DOHH2 (cell line): ENCODE data around the gene ADAMTS9.

ENCODE experiments used
- H3F3A ChIP-seq: fragments of 200-600 bp; sonication (generic), shearing (Covaris generic); 2 replicates; pipeline ENCODE4 v1.6.0; 2016; ENCODE audit warnings: antibody characterized with exemption, mild to moderate bottlenecking; ENCODE audit not compliant: control insufficient read depth, insufficient read depth
- H3K27ac ChIP-seq: fragments of 200-600 bp; sonication (generic); 2 replicates; pipeline ENCODE4 v1.5.1; 2014; ENCODE audit warnings: low read depth, mild to moderate bottlenecking, low read length, moderate library complexity
- H3K27me3 ChIP-seq: fragments of 200-600 bp; sonication (generic); 2 replicates; pipeline ENCODE4 v1.6.1; 2014; ENCODE audit warnings: mild to moderate bottlenecking, low read length, mixed read lengths; ENCODE audit not compliant: control insufficient read depth
- H3K36me3 ChIP-seq: fragments of 200-600 bp; sonication (generic); 2 replicates; pipeline ENCODE4 v1.6.1; 2014; ENCODE audit warnings: mild to moderate bottlenecking, low read length, moderate library complexity, mixed read lengths; ENCODE audit not compliant: control insufficient read depth
- H3K4me1 ChIP-seq: fragments of 200-600 bp; sonication (generic); 2 replicates; pipeline ENCODE4 v1.6.1; 2014; ENCODE audit warnings: mild to moderate bottlenecking, low read length, mixed read lengths; ENCODE audit not compliant: control insufficient read depth
- H3K4me2 ChIP-seq: fragments of 200-600 bp; sonication (generic); 2 replicates; pipeline ENCODE4 v1.6.0; 2014; ENCODE audit warnings: mild to moderate bottlenecking, low read length, moderate library complexity
- H3K4me3 ChIP-seq: fragments of 200-600 bp; sonication (generic); 2 replicates; pipeline ENCODE4 v1.5.1; 2014; ENCODE audit warnings: mild to moderate bottlenecking, low read length, mixed read lengths
- H3K79me2 ChIP-seq: fragments of 200-600 bp; sonication (generic); 2 replicates; pipeline ENCODE4 v1.6.1; 2014; ENCODE audit warnings: mild to moderate bottlenecking, low read length, mixed read lengths; ENCODE audit not compliant: control insufficient read depth
- H3K9me2 ChIP-seq: fragments of 200-600 bp; sonication (generic); replicated peaks from 2 replicates; pipeline ENCODE4 v1.6.1; 2014; ENCODE audit warnings: mild to moderate bottlenecking, low read length, mixed read lengths; ENCODE audit not compliant: control insufficient read depth
- H3K9me3 ChIP-seq: fragments of 200-600 bp; sonication (generic); 2 replicates; pipeline ENCODE4 v1.6.1; 2014; ENCODE audit warnings: antibody characterized with exemption, low read length, mixed read lengths; ENCODE audit not compliant: control insufficient read depth, insufficient read depth
- H4K20me1 ChIP-seq: fragments of 200-600 bp; sonication (generic); 2 replicates; pipeline ENCODE4 v1.6.0; 2014; ENCODE audit warnings: low read depth, mild to moderate bottlenecking, antibody characterized with exemption, low read length, moderate library complexity; ENCODE audit not compliant: control insufficient read depth, insufficient read depth
- CTCF ChIP-seq: fragments of 200-600 bp; sonication (generic); IDR thresholded peaks from one replicate; pipeline ENCODE4 v1.5.1; 2014; ENCODE audit warnings: antibody characterized with exemption, mild to moderate bottlenecking, low read depth, low read length; ENCODE audit not compliant: poor library complexity, severe bottlenecking
- EZH2phosphoT487 ChIP-seq: fragments of 200-600 bp; sonication (generic); IDR thresholded peaks from 2 replicates; pipeline ENCODE4 v1.6.1; 2017; ENCODE audit warnings: borderline replicate concordance, mild to moderate bottlenecking, antibody characterized with exemption, low read length, moderate library complexity, mixed read lengths

The ADAMTS9 gene

GRCh38 chr3:64716110-64716710 is 28.4 kb upstream of the ADAMTS9 start:
- H3K27ac ChIP-seq = no peak overlapping the region
- H3K9me3 ChIP-seq = no peaks in the 10 kb centered on the region
- H3K36me3 ChIP-seq = no peaks in the 10 kb centered on the region
- H3K9me2 ChIP-seq = no peaks in the 10 kb centered on the region
- H3K4me2 ChIP-seq = no peak overlapping the region
- no peaks in the 10 kb centered on the region for H3K27me3 ChIP-seq
- H3K79me2 ChIP-seq = no peaks in the 10 kb centered on the region
- no peaks in the 10 kb centered on the region for H4K20me1 ChIP-seq
- no peaks in the 10 kb centered on the region for H3K4me1 ChIP-seq
- TF ChIP-seq EZH2phosphoT487 (no peak), CTCF (no peak)
- H3F3A ChIP-seq = no peaks in the 10 kb centered on the region
- H3K4me3 ChIP-seq = no peak overlapping the region

- Histone ChIP-seq H3K4me2 (no peak overlapping the region), H4K20me1 (no peaks in the 10 kb centered on the region), H3K9me2 (no peaks in the 10 kb centered on the region), H3F3A (no peaks in the 10 kb centered on the region), H3K4me3 (no peak overlapping the region), H3K4me1 (no peaks in the 10 kb centered on the region), H3K9me3 (no peaks in the 10 kb centered on the region), H3K79me2 (no peaks in the 10 kb centered on the region), H3K27ac (no peak overlapping the region), H3K36me3 (no peaks in the 10 kb centered on the region), H3K27me3 (no peaks in the 10 kb centered on the region)
- TF ChIP-seq CTCF (no peak), EZH2phosphoT487 (no peak)
Measured at GRCh38 chr3:64715211-64715982, 27.6 kb upstream of the ADAMTS9 start.

GRCh38 chr3:64708456-64708855 is 20.7 kb upstream of the ADAMTS9 start:
- Histone ChIP-seq H3F3A (no peaks in the 10 kb centered on the region), H3K4me2 (no peak overlapping the region), H3K79me2 (no peaks in the 10 kb centered on the region), H3K36me3 (no peaks in the 10 kb centered on the region), H3K4me1 (no peaks in the 10 kb centered on the region), H3K9me2 (no peaks in the 10 kb centered on the region), H3K4me3 (no peak overlapping the region), H3K27me3 (no peaks in the 10 kb centered on the region), H3K27ac (no peak overlapping the region), H3K9me3 (no peaks in the 10 kb centered on the region), H4K20me1 (no peaks in the 10 kb centered on the region)
- no peak for TF ChIP-seq EZH2phosphoT487
- TF ChIP-seq CTCF = no peak
